ENCODE results near the gene DLGAP3. TPM values are rescaled to one million over a fixed set of nuclear protein-coding genes. Genes with fewer than 3 reads are reported as not detected.
"Not testable (repeated sequence)": the region's sequence is repeated elsewhere in the genome, so short reads cannot be mapped to it uniquely, and the experiment has no call there.

DLGAP3 gene
- total RNA-seq, 1 donor from 2014 or later, result 0.21 TPM

- no peaks in the 10 kb centered on the region for H3K9me3 Mint-ChIP-seq (ENCODE audit: unreplicated experiment)
- H3K27me3 Mint-ChIP-seq (ENCODE audit: unreplicated experiment), result peaks cover 14% of the 10 kb centered on the region
- H3K36me3 Mint-ChIP-seq (ENCODE audit: unreplicated experiment), result no peaks in the 10 kb centered on the region
- no peak overlapping the region for H3K27ac Mint-ChIP-seq (ENCODE audit: unreplicated experiment)
- H3K4me1 Mint-ChIP-seq (ENCODE audit: unreplicated experiment), result no peaks in the 10 kb centered on the region
- no peak for TF ChIP-seq CTCF (IDR thresholded peaks at IDR 0.05)
- DNase-seq (ENCODE audit: extremely low spot score, unreplicated experiment), result no peak
- H3K4me3 Mint-ChIP-seq (ENCODE audit: unreplicated experiment), result no peak overlapping the region
These were observed 40.8 kb upstream of the DLGAP3 start for GRCh38 chr1:34970220-34970735.

GRCh38 chr1:34968297-34968696 is 38.8 kb upstream of the DLGAP3 start:
- not testable (repeated sequence) for H3K36me3 Mint-ChIP-seq (ENCODE audit: unreplicated experiment); H3K4me1 Mint-ChIP-seq (ENCODE audit: unreplicated experiment); H3K27ac Mint-ChIP-seq (ENCODE audit: unreplicated experiment); H3K4me3 Mint-ChIP-seq (ENCODE audit: unreplicated experiment); H3K9me3 Mint-ChIP-seq (ENCODE audit: unreplicated experiment); DNase-seq (ENCODE audit: extremely low spot score, unreplicated experiment)
- peaks cover 17% of the 10 kb centered on the region for H3K27me3 Mint-ChIP-seq (ENCODE audit: unreplicated experiment)

- not testable (repeated sequence) for H3K27ac Mint-ChIP-seq (ENCODE audit: unreplicated experiment); H3K4me1 Mint-ChIP-seq (ENCODE audit: unreplicated experiment); H3K9me3 Mint-ChIP-seq (ENCODE audit: unreplicated experiment); H3K36me3 Mint-ChIP-seq (ENCODE audit: unreplicated experiment); DNase-seq (ENCODE audit: extremely low spot score, unreplicated experiment); H3K4me3 Mint-ChIP-seq (ENCODE audit: unreplicated experiment)
- H3K27me3 Mint-ChIP-seq (ENCODE audit: unreplicated experiment), result peaks cover 18% of the 10 kb centered on the region
These were observed 38.2 kb upstream of the DLGAP3 start for GRCh38 chr1:34967672-34968071.

- Mint-ChIP-seq H3K9me3 (ENCODE audit: unreplicated experiment) (no peaks in the 10 kb centered on the region), H3K36me3 (ENCODE audit: unreplicated experiment) (no peaks in the 10 kb centered on the region), H3K27ac (ENCODE audit: unreplicated experiment) (no peak overlapping the region), H3K27me3 (ENCODE audit: unreplicated experiment) (peaks cover 22% of the 10 kb centered on the region), H3K4me1 (ENCODE audit: unreplicated experiment) (no peaks in the 10 kb centered on the region), H3K4me3 (ENCODE audit: unreplicated experiment) (no peak overlapping the region)
- TF ChIP-seq CTCF (IDR thresholded peaks at IDR 0.05), result no peak
- no peak for DNase-seq (ENCODE audit: extremely low spot score, unreplicated experiment)
These were observed 36.1 kb upstream of the DLGAP3 start for GRCh38 chr1:34965597-34965996.

- Mint-ChIP-seq H3K9me3 (ENCODE audit: unreplicated experiment) (no peaks in the 10 kb centered on the region), H3K4me3 (ENCODE audit: unreplicated experiment) (no peak overlapping the region), H3K27ac (ENCODE audit: unreplicated experiment) (no peak overlapping the region), H3K4me1 (ENCODE audit: unreplicated experiment) (no peaks in the 10 kb centered on the region), H3K27me3 (ENCODE audit: unreplicated experiment) (peaks cover 5% of the 10 kb centered on the region), H3K36me3 (ENCODE audit: unreplicated experiment) (no peaks in the 10 kb centered on the region)
- no peak for DNase-seq (ENCODE audit: extremely low spot score, unreplicated experiment)
- no peak for TF ChIP-seq CTCF (IDR thresholded peaks at IDR 0.05)
These were observed 21.0 kb upstream of the DLGAP3 start for GRCh38 chr1:34950428-34950827.

- not testable (repeated sequence) for DNase-seq (ENCODE audit: extremely low spot score, unreplicated experiment); H3K9me3 Mint-ChIP-seq (ENCODE audit: unreplicated experiment); H3K27ac Mint-ChIP-seq (ENCODE audit: unreplicated experiment); H3K4me3 Mint-ChIP-seq (ENCODE audit: unreplicated experiment); H3K36me3 Mint-ChIP-seq (ENCODE audit: unreplicated experiment); H3K4me1 Mint-ChIP-seq (ENCODE audit: unreplicated experiment)
- H3K27me3 Mint-ChIP-seq (ENCODE audit: unreplicated experiment), result peaks cover 12% of the 10 kb centered on the region
These were observed 19.3 kb upstream of the DLGAP3 start for GRCh38 chr1:34948739-34949138.

- H3K4me3 Mint-ChIP-seq (ENCODE audit: unreplicated experiment); H3K9me3 Mint-ChIP-seq (ENCODE audit: unreplicated experiment); DNase-seq (ENCODE audit: extremely low spot score, unreplicated experiment); H3K36me3 Mint-ChIP-seq (ENCODE audit: unreplicated experiment); H3K27ac Mint-ChIP-seq (ENCODE audit: unreplicated experiment); H3K4me1 Mint-ChIP-seq (ENCODE audit: unreplicated experiment): not testable (repeated sequence)
- peaks cover 19% of the 10 kb centered on the region for H3K27me3 Mint-ChIP-seq (ENCODE audit: unreplicated experiment)
These were observed 18.3 kb upstream of the DLGAP3 start for GRCh38 chr1:34947641-34948314.

Measured in osteocyte (in vitro differentiated cells).